ENCODE results near the gene RAB11A. TPM values are rescaled to one million over a fixed set of nuclear protein-coding genes. Genes with fewer than 3 reads are reported as not detected.

Gene RAB11A
- total and polyA plus RNA-seq, 2 of the 13 experiments (the other 11 are each of a cell fraction or from before 2014, with no cell fraction given), result 161 to 162 TPM

DNA sequence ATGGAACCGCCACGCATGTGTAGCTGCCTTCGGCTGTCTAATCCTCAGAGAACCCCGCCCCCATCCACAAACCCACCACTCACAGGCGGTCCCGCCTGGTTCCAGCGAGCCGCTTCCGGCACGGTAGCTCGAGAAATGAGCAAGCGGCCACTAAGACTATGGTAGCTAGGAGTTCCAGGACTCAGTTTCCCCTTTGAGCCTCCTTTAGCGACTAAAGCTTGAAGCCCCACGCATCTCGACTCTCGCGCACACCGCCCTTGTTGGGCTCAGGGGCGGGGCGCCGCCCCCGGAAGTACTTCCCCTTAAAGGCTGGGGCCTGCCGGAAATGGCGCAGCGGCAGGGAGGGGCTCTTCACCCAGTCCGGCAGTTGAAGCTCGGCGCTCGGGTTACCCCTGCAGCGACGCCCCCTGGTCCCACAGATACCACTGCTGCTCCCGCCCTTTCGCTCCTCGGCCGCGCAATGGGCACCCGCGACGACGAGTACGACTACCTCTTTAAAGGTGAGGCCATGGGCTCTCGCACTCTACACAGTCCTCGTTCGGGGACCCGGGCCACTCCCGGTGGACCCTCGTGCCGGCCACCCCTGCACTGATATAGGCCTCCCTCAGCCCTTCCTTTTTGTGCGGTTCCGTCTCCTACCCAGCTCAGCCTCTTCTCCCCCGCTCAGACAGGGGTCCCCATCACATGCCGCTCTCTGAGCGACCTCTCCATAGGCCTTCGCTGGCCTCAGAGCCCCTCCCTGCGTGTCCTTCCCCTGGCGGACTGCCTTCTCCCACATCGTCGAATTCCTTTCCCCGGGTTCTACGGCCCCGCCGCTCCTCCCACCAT, at the start of gene RAB11A (continued):
- TF ChIP-seq, protein P1, sequence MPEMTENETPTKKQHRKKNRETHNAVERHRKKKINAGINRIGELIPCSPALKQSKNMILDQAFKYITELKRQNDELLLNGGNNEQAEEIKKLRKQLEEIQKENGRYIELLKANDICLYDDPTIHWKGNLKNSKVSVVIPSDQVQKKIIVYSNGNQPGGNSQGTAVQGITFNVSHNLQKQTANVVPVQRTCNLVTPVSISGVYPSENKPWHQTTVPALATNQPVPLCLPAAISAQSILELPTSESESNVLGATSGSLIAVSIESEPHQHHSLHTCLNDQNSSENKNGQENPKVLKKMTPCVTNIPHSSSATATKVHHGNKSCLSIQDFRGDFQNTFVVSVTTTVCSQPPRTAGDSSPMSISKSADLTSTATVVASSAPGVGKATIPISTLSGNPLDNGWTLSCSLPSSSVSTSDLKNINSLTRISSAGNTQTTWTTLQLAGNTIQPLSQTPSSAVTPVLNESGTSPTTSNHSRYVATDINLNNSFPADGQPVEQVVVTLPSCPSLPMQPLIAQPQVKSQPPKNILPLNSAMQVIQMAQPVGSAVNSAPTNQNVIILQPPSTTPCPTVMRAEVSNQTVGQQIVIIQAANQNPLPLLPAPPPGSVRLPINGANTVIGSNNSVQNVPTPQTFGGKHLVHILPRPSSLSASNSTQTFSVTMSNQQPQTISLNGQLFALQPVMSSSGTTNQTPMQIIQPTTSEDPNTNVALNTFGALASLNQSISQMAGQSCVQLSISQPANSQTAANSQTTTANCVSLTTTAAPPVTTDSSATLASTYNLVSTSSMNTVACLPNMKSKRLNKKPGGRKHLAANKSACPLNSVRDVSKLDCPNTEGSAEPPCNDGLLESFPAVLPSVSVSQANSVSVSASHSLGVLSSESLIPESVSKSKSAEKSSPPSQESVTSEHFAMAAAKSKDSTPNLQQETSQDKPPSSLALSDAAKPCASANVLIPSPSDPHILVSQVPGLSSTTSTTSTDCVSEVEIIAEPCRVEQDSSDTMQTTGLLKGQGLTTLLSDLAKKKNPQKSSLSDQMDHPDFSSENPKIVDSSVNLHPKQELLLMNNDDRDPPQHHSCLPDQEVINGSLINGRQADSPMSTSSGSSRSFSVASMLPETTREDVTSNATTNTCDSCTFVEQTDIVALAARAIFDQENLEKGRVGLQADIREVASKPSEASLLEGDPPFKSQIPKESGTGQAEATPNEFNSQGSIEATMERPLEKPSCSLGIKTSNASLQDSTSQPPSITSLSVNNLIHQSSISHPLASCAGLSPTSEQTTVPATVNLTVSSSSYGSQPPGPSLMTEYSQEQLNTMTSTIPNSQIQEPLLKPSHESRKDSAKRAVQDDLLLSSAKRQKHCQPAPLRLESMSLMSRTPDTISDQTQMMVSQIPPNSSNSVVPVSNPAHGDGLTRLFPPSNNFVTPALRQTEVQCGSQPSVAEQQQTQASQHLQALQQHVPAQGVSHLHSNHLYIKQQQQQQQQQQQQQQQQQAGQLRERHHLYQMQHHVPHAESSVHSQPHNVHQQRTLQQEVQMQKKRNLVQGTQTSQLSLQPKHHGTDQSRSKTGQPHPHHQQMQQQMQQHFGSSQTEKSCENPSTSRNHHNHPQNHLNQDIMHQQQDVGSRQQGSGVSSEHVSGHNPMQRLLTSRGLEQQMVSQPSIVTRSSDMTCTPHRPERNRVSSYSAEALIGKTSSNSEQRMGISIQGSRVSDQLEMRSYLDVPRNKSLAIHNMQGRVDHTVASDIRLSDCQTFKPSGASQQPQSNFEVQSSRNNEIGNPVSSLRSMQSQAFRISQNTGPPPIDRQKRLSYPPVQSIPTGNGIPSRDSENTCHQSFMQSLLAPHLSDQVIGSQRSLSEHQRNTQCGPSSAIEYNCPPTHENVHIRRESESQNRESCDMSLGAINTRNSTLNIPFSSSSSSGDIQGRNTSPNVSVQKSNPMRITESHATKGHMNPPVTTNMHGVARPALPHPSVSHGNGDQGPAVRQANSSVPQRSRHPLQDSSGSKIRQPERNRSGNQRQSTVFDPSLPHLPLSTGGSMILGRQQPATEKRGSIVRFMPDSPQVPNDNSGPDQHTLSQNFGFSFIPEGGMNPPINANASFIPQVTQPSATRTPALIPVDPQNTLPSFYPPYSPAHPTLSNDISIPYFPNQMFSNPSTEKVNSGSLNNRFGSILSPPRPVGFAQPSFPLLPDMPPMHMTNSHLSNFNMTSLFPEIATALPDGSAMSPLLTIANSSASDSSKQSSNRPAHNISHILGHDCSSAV (CRISPR knock-in tag; IDR thresholded peaks at IDR 0.05; ENCODE audit: borderline replicate concordance), result no peak; the same call in 1 of the 2 replicates
- TF ChIP-seq, protein P2, sequence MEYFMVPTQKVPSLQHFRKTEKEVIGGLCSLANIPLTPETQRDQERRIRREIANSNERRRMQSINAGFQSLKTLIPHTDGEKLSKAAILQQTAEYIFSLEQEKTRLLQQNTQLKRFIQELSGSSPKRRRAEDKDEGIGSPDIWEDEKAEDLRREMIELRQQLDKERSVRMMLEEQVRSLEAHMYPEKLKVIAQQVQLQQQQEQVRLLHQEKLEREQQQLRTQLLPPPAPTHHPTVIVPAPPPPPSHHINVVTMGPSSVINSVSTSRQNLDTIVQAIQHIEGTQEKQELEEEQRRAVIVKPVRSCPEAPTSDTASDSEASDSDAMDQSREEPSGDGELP (IDR thresholded peaks at IDR 0.05; ENCODE audit: borderline replicate concordance, low read depth), result 0 out of 2 replicates have a peak, but pooled peaks have one; percentile 35
- TF ChIP-seq DMAP1 (CRISPR knock-in tag; IDR thresholded peaks at IDR 0.05) (peak; percentile 90), NFKBIZ (CRISPR knock-in tag; IDR thresholded peaks at IDR 0.05) (0 out of 2 replicates have a peak, but pooled peaks have one; percentile 54), HIVEP1 (CRISPR knock-in tag; IDR thresholded peaks at IDR 0.05) (peak; percentile 92), JDP2 (CRISPR knock-in tag; IDR thresholded peaks at IDR 0.05; ENCODE audit: borderline replicate concordance) (no peak), ZNF589 (CRISPR knock-in tag; conservative IDR thresholded peaks at IDR 0.05) (no peak), CC2D1A (CRISPR knock-in tag; IDR thresholded peaks at IDR 0.05) (peak; percentile 63; the same call in 1 of the 2 replicates), PHF21A (CRISPR knock-in tag; IDR thresholded peaks at IDR 0.05) (no peak; the same call in 1 of the 2 replicates), BORCS8-MEF2B (CRISPR knock-in tag; IDR thresholded peaks at IDR 0.05) (peak; percentile 63; the same call in 1 of the 2 replicates), MIER3 (CRISPR knock-in tag; IDR thresholded peaks at IDR 0.05; ENCODE audit: borderline replicate concordance) (0 out of 2 replicates have a peak, but pooled peaks have one; percentile 62), ZNF660 (CRISPR knock-in tag; IDR thresholded peaks at IDR 0.05; ENCODE audit: borderline replicate concordance, low read depth) (no peak)
- TF ChIP-seq, protein P3, sequence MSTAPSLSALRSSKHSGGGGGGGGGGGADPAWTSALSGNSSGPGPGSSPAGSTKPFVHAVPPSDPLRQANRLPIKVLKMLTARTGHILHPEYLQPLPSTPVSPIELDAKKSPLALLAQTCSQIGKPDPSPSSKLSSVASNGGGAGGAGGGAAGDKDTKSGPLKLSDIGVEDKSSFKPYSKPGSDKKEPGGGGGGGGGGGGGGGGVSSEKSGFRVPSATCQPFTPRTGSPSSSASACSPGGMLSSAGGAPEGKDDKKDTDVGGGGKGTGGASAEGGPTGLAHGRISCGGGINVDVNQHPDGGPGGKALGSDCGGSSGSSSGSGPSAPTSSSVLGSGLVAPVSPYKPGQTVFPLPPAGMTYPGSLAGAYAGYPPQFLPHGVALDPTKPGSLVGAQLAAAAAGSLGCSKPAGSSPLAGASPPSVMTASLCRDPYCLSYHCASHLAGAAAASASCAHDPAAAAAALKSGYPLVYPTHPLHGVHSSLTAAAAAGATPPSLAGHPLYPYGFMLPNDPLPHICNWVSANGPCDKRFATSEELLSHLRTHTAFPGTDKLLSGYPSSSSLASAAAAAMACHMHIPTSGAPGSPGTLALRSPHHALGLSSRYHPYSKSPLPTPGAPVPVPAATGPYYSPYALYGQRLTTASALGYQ (CRISPR knock-in tag; IDR thresholded peaks at IDR 0.05), result peak; percentile 32; the same call in 1 of the 2 replicates
- TF ChIP-seq, protein P4, sequence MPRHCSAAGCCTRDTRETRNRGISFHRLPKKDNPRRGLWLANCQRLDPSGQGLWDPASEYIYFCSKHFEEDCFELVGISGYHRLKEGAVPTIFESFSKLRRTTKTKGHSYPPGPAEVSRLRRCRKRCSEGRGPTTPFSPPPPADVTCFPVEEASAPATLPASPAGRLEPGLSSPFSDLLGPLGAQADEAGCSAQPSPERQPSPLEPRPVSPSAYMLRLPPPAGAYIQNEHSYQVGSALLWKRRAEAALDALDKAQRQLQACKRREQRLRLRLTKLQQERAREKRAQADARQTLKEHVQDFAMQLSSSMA (CRISPR knock-in tag; IDR thresholded peaks at IDR 0.05), result peak; percentile 69; the same call in 1 of the 2 replicates
- TF ChIP-seq, protein P5, sequence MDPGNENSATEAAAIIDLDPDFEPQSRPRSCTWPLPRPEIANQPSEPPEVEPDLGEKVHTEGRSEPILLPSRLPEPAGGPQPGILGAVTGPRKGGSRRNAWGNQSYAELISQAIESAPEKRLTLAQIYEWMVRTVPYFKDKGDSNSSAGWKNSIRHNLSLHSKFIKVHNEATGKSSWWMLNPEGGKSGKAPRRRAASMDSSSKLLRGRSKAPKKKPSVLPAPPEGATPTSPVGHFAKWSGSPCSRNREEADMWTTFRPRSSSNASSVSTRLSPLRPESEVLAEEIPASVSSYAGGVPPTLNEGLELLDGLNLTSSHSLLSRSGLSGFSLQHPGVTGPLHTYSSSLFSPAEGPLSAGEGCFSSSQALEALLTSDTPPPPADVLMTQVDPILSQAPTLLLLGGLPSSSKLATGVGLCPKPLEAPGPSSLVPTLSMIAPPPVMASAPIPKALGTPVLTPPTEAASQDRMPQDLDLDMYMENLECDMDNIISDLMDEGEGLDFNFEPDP (CRISPR knock-in tag; conservative IDR thresholded peaks at IDR 0.05), result 0 out of 2 replicates have a peak, but pooled peaks have one; percentile 31

Measured in HepG2 (cell line).